Spleen (tissue), 7 donors: ENCODE results near the gene KSR2.

ENCODE experiments used
- POLR2A ChIP-seq, 3 donors: fragments of 450-650 bp; IDR thresholded peaks; one replicate each; pipeline ENCODE4 v1.5.1; 2017; ENCODE audit warnings: antibody characterized with exemption in 3 of 3, mild to moderate bottlenecking in 1 of 3
- POLR2AphosphoS5 ChIP-seq, 3 donors: sonication (generic); formaldehyde crosslinking; IDR thresholded peaks; one replicate each; pipeline ENCODE4 v1.5.1; 2017; ENCODE audit warnings: antibody characterized with exemption in 3 of 3
- TF ChIP-seq, protein P1 (sequence below), 11 experiments: fragments of 200-600 bp in 7 of 11; fragments of 450-650 bp in 4 of 11; sonication (generic) in 4 of 11; IDR thresholded peaks in 8 of 11; conservative IDR thresholded peaks in 3 of 11; 1 replicate in 7 of 11; 2 replicates in 4 of 11; pipeline versions ENCODE4 v1.4.0 to v1.8.0; 2016 to 2021; ENCODE audit warnings: antibody characterized with exemption in 11 of 11, inconsistent platforms in 4 of 11, mild to moderate bottlenecking in 1 of 11
- donor health status: DM: no; HTN: no; CAD: no; lungs with moderate emphysema.
- donor health status: DM: no; HTN: no; CAD: no.
- donor health status: DM: no; HTN: no; CAD: no.

GRCh38 chr12:117904051-117904450 lies 64.7 kb downstream of the KSR2 start:
- TF ChIP-seq, protein P1, sequence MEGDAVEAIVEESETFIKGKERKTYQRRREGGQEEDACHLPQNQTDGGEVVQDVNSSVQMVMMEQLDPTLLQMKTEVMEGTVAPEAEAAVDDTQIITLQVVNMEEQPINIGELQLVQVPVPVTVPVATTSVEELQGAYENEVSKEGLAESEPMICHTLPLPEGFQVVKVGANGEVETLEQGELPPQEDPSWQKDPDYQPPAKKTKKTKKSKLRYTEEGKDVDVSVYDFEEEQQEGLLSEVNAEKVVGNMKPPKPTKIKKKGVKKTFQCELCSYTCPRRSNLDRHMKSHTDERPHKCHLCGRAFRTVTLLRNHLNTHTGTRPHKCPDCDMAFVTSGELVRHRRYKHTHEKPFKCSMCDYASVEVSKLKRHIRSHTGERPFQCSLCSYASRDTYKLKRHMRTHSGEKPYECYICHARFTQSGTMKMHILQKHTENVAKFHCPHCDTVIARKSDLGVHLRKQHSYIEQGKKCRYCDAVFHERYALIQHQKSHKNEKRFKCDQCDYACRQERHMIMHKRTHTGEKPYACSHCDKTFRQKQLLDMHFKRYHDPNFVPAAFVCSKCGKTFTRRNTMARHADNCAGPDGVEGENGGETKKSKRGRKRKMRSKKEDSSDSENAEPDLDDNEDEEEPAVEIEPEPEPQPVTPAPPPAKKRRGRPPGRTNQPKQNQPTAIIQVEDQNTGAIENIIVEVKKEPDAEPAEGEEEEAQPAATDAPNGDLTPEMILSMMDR (IDR thresholded peaks at IDR 0.05 in 8 of 11, conservative IDR thresholded peaks at IDR 0.05 in 3 of 11), result no peak
- no peak for TF ChIP-seq POLR2A (IDR thresholded peaks at IDR 0.05)
- TF ChIP-seq POLR2AphosphoS5 (IDR thresholded peaks at IDR 0.05), result no peak
